Epithelial cell of proximal tubule (primary cell): ENCODE data around the gene DMC1. TPM values are rescaled to one million over a fixed set of nuclear protein-coding genes. Genes with fewer than 3 reads are reported as not detected.

ENCODE experiments used
- DNase-seq: peaks from one replicate; pipeline ENCODE4 v3.0.0-alpha.2; 2011; ENCODE audit warnings: low read depth
- H3K4me3 ChIP-seq: 2 replicates; pipeline ENCODE4 v1.5.1; 2011; ENCODE audit warnings: low read depth, mild to moderate bottlenecking, low read length
- CTCF ChIP-seq: conservative IDR thresholded peaks from 2 replicates; pipeline ENCODE4 v1.5.1; 2012; ENCODE audit warnings: low read depth, mild to moderate bottlenecking, low read length
- total RNA-seq: library from RNA; depleted of rRNA; stranded (reverse); fragments of >200 nt; gene quantifications from 2 replicates; pipeline ENCODE4 v1.2.3, GENCODE V29; 2015

The DMC1 gene
- total RNA-seq, 1 donor from 2014 or later, result 4.4 TPM

GRCh38 chr22:38565441-38565840 is 4.5 kb downstream of the DMC1 start:
- no peak overlapping the region for H3K4me3 ChIP-seq
- DNase-seq, result no peak

GRCh38 chr22:38564669-38565068 is 5.3 kb downstream of the DMC1 start:
- no peak for TF ChIP-seq CTCF
- DNase-seq, result no peak
- H3K4me3 ChIP-seq, result no peak overlapping the region

More at GRCh38 chr22:38565441-38565840, 4.5 kb downstream of the DMC1 start:
- TF ChIP-seq CTCF, result no peak

- TF ChIP-seq CTCF, result no peak
- no peak for DNase-seq
- H3K4me3 ChIP-seq, result no peak overlapping the region
Observed at GRCh38 chr22:38554281-38554680, 15.7 kb downstream of the DMC1 start.

- DNase-seq, result no peak
- TF ChIP-seq CTCF, result no peak
- H3K4me3 ChIP-seq, result no peak overlapping the region
Observed at GRCh38 chr22:38549101-38549894, 20.7 kb downstream of the DMC1 start.

- peak; percentile 18 for DNase-seq
- TF ChIP-seq CTCF, result no peak
- no peak overlapping the region for H3K4me3 ChIP-seq
Observed at GRCh38 chr22:38540701-38541100, 29.3 kb downstream of the DMC1 start.

- no peak for DNase-seq
- no peak overlapping the region for H3K4me3 ChIP-seq
- no peak for TF ChIP-seq CTCF
Observed at GRCh38 chr22:38531251-38531938, 38.6 kb downstream of the DMC1 start.
